Measurements from ENCODE around the gene BOD1L1.

DNA sequence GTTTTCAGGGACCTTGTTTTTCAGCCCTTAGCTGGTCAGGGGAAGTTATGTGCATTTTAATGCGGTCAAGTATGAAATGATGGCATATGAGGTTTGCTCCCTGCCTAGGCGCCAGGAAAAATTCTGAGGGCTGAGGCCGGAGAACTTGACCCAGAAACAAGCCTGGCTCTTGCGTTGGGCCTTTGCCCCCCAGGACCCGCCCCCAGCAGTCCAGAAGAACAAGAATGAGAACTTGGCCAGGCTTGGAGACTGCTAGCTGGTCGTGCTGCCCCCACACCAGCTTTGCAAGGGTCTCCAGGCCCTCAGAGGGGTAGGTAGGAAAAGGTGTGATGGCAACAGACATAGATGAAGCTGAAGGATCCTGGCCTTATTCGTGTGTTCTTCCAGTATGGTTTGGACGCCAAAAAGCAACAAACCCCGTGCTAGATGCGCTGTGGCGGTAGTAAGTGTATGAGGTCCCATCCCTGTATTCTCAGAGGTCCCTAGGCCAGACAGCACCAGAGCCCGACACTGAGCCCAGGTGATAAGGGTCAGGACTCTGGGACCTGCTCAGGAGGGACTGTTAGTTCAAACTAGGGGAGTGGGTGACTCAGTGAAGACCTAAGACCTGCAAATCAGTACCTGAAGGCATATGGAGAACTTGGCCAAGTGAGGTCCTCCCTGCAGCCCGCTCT, 93.7 kb downstream of the BOD1L1 start:
- TF ChIP-seq, protein P1, sequence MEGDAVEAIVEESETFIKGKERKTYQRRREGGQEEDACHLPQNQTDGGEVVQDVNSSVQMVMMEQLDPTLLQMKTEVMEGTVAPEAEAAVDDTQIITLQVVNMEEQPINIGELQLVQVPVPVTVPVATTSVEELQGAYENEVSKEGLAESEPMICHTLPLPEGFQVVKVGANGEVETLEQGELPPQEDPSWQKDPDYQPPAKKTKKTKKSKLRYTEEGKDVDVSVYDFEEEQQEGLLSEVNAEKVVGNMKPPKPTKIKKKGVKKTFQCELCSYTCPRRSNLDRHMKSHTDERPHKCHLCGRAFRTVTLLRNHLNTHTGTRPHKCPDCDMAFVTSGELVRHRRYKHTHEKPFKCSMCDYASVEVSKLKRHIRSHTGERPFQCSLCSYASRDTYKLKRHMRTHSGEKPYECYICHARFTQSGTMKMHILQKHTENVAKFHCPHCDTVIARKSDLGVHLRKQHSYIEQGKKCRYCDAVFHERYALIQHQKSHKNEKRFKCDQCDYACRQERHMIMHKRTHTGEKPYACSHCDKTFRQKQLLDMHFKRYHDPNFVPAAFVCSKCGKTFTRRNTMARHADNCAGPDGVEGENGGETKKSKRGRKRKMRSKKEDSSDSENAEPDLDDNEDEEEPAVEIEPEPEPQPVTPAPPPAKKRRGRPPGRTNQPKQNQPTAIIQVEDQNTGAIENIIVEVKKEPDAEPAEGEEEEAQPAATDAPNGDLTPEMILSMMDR (IDR thresholded peaks at IDR 0.05; ENCODE audit: poor library complexity, severe bottlenecking): no peak
- TF ChIP-seq, protein P2, sequence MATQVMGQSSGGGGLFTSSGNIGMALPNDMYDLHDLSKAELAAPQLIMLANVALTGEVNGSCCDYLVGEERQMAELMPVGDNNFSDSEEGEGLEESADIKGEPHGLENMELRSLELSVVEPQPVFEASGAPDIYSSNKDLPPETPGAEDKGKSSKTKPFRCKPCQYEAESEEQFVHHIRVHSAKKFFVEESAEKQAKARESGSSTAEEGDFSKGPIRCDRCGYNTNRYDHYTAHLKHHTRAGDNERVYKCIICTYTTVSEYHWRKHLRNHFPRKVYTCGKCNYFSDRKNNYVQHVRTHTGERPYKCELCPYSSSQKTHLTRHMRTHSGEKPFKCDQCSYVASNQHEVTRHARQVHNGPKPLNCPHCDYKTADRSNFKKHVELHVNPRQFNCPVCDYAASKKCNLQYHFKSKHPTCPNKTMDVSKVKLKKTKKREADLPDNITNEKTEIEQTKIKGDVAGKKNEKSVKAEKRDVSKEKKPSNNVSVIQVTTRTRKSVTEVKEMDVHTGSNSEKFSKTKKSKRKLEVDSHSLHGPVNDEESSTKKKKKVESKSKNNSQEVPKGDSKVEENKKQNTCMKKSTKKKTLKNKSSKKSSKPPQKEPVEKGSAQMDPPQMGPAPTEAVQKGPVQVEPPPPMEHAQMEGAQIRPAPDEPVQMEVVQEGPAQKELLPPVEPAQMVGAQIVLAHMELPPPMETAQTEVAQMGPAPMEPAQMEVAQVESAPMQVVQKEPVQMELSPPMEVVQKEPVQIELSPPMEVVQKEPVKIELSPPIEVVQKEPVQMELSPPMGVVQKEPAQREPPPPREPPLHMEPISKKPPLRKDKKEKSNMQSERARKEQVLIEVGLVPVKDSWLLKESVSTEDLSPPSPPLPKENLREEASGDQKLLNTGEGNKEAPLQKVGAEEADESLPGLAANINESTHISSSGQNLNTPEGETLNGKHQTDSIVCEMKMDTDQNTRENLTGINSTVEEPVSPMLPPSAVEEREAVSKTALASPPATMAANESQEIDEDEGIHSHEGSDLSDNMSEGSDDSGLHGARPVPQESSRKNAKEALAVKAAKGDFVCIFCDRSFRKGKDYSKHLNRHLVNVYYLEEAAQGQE (IDR thresholded peaks at IDR 0.05; ENCODE audit: borderline replicate concordance): no peak
- TF ChIP-seq EZH2 (IDR thresholded peaks at IDR 0.05; ENCODE audit: borderline replicate concordance, insufficient read depth, low read length, poor library complexity, severe bottlenecking): peak; percentile 37
- TF ChIP-seq TAF1 (IDR thresholded peaks at IDR 0.05; ENCODE audit: low read depth): no peak
- TF ChIP-seq POLR2AphosphoS5 (IDR thresholded peaks at IDR 0.05): no peak
- no peak for TF ChIP-seq EP300 (conservative IDR thresholded peaks at IDR 0.05; ENCODE audit: poor library complexity, severe bottlenecking)
- no peak for TF ChIP-seq MXI1 (conservative IDR thresholded peaks at IDR 0.05; ENCODE audit: poor library complexity, severe bottlenecking)

All from neural cell (in vitro differentiated cells).